GM19468 (cell line): ENCODE results near the gene ADAM11.

Experiments
- ATAC-seq: cut with Tn5 transposase; IDR thresholded peaks from one replicate; pipeline ENCODE4 v1.9.1; 2021; ENCODE audit warnings: mild to moderate bottlenecking, moderate library complexity, moderate number of reproducible peaks; ENCODE audit not compliant: unreplicated experiment; ENCODE audit errors: extremely low read depth

Gene ADAM11

DNA sequence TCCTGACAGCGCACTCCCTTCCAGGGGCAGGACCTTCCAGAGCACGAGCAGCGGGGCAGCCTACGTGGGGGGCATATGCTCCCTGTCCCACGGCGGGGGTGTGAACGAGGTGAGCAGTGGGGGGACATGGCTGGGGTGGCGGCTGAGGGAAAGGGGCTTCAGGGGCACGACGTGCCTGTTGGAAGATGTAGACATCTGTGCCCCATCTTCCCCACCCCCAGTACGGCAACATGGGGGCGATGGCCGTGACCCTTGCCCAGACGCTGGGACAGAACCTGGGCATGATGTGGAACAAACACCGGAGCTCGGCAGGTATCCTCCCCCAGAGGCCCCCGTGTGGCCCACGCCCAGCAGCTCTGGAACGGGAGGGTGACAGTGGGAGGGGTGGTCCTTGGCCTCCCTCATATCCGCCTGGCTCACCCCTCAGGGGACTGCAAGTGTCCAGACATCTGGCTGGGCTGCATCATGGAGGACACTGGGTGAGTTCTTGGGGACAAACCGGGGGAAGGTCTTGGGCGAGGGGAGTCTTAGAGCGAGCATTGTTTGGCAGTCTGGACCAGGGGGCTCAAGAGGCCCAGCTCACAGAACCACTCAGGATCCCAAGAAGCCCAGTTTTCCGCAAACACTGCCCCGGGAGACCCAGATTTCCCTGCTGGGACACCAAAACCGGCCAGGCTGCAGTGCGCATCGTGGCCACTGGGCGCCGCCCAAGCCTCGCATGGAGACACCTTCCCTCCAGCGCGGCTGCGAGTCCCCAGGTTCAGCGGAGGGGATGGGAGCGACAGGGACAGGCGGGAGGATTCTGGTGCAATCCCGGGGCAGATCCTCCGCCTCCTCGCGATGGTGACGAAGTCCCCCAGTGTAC is 15.7 kb downstream of the ADAM11 start:
- no peak for ATAC-seq

DNA sequence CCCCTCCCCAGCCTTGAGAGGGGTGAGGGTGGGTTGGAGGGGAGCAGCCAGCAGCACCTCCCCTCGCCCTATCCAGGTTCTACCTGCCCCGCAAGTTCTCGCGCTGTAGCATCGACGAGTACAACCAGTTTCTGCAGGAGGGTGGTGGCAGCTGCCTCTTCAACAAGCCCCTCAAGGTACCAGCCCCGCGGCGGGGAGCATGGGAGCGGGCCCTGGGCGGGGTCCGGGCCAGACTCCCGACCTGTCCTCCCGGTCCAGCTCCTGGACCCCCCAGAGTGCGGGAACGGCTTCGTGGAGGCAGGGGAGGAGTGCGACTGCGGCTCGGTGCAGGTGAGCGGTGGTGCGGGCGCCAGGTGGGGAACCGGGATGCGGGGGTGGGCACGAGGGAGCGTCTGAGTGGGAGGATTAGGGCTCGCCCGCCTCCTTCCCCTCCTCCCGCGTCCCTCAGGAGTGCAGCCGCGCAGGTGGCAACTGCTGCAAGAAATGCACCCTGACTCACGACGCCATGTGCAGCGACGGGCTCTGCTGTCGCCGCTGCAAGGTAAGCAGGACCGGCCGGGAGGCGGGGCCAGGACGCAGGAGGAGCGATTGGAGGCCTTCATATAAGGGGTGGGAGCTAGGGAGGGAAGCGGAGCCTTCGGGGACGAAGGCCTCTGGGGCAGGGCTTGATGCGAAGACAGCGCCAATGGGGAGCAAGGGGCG is 16.5 kb downstream of the ADAM11 start:
- ATAC-seq = peak; percentile 83

DNA sequence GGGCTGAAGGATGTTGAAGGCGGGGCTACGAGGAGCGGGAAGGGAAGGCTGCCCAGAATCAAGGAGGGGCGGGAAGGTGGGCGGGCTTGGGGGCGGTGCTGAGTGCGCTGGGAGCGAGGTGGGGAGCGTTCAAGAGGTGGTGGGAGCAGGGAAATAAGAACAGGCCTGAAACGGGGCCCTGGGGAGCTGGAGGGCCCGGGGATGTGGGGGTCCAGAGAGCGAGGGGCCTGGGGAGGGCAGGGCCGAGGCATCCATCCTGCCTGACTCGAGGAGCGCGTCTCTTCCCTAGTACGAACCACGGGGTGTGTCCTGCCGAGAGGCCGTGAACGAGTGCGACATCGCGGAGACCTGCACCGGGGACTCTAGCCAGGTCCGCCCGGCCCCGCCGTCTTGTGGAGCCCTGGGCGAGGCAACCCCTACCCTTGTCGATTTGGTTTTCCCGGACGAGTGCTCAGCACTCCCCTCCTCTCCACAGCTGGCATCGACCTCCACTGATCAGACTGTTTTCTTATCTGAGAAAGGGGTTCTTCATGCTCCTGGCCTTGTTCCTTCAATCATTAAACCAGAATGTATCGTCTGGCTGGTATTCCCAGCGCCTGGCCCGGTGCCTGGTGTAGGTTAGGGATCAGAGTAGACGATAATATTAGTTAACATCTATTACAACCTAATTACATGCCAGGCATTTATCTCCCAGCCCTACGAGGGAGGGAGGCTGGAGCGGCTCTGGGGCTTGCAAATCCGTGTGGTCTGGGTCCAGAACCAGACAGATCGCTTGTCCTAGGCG is 17.2 kb downstream of the ADAM11 start:
- no peak for ATAC-seq

DNA sequence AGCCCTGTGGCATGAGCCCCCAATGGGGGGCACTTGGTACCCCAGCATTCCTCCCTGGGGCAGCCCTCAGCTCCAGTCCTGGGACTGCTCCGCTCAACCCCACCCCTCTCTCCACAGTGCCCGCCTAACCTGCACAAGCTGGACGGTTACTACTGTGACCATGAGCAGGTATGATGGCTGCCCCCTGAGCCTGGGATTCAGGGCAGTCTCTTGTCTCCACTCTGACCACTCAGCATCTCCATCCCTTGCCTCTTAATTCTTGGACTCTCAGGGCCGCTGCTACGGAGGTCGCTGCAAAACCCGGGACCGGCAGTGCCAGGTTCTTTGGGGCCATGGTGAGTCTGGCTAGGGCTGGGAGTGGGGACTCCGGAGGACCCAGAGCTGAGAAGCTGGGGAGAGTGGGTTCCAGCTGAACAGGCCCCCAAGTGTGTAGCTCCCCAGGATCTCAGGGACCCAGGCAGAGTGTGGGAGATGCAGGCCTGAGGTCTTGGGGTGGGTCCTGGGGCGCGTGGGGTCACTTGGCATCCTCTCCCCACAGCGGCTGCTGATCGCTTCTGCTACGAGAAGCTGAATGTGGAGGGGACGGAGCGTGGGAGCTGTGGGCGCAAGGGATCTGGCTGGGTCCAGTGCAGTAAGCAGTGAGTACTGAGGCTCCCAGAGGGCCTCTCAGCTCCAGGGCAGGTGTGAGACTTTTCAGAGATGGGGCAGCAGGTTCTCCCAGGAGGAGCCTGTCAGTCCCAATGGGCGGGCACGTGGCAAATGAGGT is 18.0 kb downstream of the ADAM11 start:
- no peak for ATAC-seq

DNA sequence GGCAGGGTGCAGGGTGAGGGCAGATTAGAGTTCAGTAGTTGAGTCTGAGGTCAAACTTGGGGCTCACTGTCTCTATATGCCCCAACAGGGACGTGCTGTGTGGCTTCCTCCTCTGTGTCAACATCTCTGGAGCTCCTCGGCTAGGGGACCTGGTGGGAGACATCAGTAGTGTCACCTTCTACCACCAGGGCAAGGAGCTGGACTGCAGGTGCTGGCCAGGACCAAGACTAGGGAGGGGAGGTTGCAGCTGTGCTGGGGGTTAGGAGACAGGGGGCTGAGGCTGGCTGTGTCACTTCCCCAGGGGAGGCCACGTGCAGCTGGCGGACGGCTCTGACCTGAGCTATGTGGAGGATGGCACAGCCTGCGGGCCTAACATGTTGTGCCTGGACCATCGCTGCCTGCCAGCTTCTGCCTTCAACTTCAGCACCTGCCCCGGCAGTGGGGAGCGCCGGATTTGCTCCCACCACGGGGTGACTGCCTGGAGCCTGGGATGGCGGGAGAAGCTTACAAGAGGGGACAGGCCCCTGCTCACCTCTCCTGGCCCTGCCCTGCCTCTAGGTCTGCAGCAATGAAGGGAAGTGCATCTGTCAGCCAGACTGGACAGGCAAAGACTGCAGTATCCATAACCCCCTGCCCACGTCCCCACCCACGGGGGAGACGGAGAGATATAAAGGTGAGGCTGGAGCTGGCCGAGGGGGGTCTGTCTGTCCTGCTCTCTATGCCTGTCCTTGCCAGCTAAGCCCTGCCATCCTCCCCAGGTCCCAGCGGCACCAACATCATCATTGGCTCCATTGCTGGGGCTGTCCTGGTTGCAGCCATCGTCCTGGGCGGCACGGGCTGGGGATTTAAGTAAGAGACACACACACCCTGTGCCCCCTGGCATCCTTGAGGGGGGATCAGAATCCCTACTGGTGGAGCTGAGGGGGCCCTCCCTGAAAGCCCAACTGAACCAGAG is 18.9 kb downstream of the ADAM11 start:
- ATAC-seq = no peak

DNA sequence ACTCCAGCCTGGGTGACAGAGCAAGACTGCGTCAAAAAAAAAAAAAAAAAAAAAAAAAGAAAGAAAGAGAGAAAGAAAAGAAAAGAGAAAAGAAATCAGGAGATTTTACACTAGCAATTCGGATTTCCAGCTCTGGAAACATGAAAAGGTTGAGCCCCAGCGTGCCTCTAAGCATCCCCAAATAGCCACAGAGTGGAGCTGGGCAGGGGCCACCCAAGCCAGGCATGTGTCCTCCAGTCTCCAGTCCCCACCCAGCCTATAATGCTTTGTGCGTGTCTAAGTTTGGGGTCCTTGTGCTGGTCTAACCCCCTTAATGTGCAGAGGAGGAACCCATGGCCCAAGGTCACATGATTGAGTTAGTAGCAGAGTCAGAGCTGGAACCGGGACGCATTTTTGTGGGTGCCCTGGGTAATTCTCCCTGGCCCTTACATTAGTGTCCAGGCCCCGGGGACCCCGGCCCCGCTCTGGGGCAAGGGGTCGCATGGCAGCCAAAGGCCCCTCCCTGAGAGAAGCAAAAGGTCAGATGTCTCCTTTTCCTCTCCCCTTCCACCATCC is 19.9 kb downstream of the ADAM11 start:
- ATAC-seq = no peak

DNA sequence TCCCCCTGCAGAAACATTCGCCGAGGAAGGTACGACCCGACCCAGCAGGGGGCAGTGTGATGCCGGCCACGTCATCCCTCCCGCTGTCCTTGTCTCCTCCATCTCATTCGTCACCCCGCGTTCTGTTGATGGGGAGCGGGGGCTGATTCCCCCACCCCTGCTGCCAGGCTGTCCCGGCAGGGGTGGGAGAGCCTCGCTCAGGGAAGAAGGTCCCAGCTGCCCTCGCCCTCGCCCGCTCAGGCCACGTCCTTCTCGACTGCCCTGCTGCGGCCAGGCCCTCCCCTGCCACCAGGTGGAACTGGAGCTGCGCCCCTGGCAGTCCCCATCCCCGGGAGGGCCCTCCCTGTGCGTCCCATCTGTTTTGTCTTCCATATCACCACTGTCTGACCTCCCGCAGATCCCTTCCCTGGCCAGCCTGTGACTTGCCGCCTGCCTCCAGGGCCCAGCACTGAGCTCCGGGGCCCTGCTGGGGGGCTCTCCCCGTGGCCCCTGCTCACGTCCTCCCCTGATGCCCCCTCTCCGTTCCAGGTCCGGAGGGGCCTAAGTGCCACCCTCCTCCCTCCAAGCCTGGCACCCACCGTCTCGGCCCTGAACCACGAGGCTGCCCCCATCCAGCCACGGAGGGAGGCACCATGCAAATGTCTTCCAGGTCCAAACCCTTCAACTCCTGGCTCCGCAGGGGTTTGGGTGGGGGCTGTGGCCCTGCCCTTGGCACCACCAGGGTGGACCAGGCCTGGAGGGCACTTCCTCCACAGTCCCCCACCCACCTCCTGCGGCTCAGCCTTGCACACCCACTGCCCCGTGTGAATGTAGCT is 20.6 kb downstream of the ADAM11 start:
- ATAC-seq = no peak

DNA sequence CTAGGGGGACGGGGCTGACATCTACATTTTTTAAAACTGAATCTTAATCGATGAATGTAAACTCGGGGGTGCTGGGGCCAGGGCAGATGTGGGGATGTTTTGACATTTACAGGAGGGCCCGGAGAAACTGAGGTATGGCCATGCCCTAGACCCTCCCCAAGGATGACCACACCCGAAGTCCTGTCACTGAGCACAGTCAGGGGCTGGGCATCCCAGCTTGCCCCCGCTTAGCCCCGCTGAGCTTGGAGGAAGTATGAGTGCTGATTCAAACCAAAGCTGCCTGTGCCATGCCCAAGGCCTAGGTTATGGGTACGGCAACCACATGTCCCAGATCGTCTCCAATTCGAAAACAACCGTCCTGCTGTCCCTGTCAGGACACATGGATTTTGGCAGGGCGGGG is 21.4 kb downstream of the ADAM11 start:
- ATAC-seq = no peak

DNA sequence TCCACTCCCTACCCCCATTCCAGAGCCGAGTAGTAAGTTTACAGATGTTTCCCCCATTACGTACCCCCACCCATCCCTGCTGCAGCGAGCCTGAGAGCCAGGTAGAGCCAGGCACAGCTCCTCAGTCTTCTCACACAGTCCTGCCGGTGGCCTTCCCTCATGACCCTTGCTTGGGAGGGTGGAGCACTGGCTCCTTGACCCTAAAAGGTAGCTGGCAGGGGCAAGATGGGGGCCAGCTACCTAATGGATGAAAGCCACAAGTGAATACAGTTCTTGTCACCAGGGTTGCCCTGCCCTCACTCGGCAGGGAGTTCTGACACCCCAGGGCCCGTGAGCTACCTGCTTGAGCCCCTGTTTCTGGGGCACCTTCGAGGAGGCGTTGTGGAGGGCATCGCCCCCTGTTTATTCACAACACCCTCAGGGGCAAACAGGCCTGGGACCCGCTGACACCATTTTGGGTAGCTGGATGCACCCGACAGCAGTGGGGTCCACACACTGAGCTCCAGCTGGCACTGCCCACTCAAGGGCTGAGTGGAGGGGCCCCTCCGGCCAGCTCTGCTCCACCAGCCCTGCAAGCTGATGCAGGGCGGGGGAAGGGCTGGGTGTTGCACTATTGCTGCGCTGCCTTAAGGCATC is 22.2 kb downstream of the ADAM11 start:
- no peak for ATAC-seq

DNA sequence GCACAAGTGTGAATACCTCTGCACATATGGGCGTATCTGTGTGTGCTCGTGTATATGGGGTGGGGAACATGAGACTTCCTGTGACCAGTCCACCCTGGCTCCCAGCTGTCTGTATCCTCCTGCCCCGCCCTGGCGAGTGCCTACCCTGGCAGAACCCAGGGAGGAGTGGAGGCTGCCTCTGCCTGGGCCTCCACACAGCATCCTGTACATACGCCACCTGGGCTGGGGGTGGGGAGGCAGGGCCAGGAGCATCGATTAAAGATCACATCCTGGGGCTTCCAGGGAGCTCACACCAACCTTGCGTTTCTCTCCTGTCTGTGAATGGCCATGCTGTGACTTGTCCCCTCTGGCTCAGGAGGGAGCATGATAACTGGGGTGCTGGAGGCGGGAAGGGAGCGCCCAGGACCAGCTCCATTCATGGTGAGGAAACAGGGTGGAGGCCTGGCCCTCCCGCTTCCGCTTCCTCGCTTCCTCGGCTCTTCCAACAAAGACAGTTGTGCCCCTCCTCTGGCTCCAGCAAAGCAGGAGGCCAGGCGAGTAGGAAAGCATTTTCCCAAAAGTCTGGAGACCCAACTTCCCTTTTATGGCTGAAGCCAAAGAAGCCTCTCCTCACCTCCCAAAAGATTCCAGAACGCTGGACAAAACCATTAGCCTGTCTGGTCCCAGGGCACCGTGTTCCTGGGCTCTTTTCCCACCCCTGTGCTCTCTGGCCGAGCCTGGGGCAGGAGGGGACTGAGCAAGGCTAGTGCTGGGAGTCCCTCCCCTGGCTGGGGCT is 22.9 kb downstream of the ADAM11 start:
- ATAC-seq = no peak

DNA sequence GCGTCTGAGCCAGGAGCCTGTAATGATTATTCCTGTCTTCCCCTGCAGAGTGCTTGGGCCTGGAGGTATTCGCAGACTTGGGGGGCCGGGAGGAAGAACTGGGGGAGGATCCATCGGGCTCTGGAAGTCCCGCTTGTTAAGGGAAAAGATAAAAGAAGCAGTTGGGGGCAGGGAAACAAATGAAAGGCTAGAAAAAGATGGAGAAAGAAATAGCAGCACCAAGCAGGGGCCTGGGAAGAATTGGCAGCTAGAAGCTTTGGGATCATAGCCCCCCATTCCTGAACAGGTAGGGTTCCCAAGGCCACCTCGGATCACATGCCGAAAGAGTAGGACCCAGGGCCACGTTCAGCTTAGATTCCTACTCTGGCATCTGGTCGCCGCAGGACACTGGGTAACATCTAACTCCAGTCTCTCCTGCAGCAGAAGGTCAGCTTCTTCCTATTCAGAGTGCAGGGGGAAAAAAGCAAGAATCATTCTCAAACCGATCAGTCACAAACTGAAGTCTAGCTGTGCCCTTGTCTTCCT is 23.6 kb downstream of the ADAM11 start:
- ATAC-seq = no peak

DNA sequence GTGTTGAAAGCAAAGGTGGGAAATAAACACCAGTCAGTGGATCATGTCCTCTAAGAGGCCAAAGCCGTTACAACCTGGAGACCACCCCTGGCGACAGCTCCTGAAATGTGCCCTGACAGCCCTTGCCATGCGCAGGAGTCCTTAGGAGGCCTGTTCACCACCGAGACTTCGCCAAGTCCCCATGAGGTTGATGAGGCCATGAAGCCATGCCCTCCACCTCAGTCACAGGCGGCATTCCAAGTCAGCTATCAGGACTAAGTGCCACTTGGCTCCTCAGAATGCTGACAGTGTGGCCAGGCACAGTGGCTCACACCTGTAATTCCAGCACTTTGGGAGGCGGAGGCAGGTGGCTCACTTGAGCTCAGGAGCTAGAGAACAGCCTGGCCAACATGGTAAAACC is 27.1 kb downstream of the ADAM11 start:
- ATAC-seq = no peak

DNA sequence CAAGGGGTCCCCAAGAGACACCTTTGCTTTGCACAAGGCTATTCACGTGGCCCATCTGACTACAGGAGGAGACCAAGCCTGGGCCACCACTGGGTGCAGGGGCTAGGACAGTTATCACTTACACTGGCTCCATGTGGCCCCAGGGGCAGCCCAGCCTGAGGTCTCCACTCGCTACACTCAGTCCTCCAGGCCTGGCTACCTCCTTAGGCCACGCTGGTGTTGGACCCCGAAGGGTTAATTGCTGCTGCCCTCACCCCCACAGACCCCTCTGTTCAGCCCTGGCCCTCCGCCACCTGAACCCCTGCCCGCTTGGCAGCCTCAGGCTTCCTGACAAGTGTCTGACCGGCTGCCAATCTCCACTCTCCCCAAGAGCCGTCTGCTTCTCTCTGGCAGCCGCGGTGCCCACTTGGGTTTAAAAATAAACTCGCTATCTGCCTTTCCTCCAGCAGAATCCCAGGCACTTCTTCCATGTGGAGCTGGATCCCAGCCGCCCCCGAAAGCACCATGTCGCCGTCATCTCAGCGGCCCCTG is 27.8 kb downstream of the ADAM11 start:
- no peak for ATAC-seq

DNA sequence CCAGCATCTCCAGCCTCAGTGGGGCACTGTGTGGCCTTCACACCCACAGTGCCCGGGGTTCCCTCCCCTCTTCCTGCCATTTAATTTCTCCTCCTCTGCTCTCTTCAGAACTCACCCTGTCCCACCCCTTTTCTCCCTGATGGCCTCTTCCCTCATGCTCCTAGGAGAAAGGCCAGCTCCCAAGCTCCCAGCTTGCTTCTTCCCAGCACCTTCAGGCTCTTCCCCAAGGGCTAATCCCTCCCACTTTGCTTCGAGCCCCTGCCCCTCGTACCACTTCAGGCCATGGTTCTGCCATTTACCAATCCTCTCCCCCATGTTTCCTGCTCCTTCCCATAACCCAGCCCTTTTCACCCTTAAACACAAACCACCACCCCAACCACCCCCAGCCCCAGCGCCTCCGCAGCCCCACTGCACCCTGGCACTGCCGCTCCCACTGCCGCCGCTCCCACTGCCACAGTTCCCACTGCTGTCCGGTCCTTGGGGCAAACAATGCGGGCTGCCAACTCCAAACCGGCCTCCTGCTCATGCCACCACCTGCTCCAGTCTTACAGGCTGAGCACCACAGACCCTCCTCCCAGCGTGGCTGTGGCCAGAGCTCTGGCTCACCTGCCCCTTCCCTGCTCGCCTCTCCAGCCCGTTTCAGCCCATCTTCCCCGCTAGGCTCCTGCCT is 28.6 kb downstream of the ADAM11 start:
- no peak for ATAC-seq

DNA sequence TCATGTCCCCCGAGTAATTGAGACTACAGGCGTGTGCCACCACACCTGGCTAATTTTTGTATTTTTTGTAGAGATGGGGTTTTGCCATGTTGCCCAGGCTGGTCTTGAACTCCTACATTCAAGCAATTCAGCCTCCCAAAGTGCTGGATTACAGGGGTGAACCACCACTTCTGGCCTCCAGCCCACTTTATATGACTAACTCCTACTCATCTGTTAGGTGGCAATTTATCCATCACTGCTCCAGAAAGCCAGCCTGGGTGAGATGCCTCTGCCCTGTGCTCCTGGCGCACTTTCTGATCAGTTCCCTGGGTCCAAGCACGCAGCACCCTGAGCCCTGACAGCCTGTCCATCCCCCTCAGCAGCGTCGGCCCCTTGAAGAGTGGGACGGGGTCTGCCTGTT is 29.4 kb downstream of the ADAM11 start:
- no peak for ATAC-seq

DNA sequence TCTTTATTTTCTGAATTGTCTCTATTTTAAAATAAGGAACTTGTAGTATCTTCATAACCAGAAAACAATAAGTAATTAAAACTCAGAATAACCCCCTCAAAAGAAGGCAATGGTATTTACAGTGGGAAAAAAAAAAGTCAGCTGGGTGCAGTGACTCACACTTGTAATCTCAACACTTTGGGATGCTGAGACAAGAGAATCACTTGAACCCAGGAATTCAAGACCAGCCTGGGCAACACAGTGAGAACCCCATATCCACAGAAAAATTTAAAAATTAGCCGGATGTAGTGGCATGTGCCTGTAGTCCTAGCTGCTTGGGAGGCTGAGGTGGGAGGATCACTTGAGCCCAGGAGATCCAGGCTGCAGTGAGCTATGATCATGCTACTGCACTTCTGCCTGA is 33.5 kb downstream of the ADAM11 start:
- ATAC-seq = no peak
